NCI-H1105 (cell line): ENCODE data around the gene CRACR2B.
A peak's percentile ranks its signal among the peaks of the same experiment; 100 is the strongest.

ENCODE experiments used
- DNase-seq: peaks from one replicate; lab custom pipeline; 2025; lab: John Stamatoyannopoulos, UW

The CRACR2B gene

GRCh38 chr11:794766-795633 lies 32.7 kb upstream of the CRACR2B start:
- peak; percentile 14 for DNase-seq

GRCh38 chr11:795634-796564 lies 31.8 kb upstream of the CRACR2B start:
- DNase-seq: peak; percentile 43

- DNase-seq: no peak
These were observed 31.0 kb upstream of the CRACR2B start for GRCh38 chr11:796565-797295.

GRCh38 chr11:797296-798092 lies 30.2 kb upstream of the CRACR2B start:
- peak; percentile 90 for DNase-seq

GRCh38 chr11:798093-798713 lies 29.5 kb upstream of the CRACR2B start, which contains the start of gene SLC25A22:
TSS of gene SLC25A22 (minus strand) at chr11:798281. CDS start at chr11:795006, 3,275 bp downstream.
- DNase-seq: peak; percentile 75

GRCh38 chr11:799641-800316 lies 27.9 kb upstream of the CRACR2B start:
- no peak for DNase-seq

- no peak for DNase-seq
These were observed 27.2 kb upstream of the CRACR2B start for GRCh38 chr11:800473-800872.

GRCh38 chr11:801097-801780 lies 26.5 kb upstream of the CRACR2B start:
- no peak for DNase-seq

GRCh38 chr11:802018-802617 lies 25.6 kb upstream of the CRACR2B start:
- no peak for DNase-seq

GRCh38 chr11:802693-803466 lies 24.8 kb upstream of the CRACR2B start:
- no peak for DNase-seq

- no peak for DNase-seq
These were observed 24.3 kb upstream of the CRACR2B start for GRCh38 chr11:803467-803742.

GRCh38 chr11:803770-804598 lies 23.7 kb upstream of the CRACR2B start:
- peak; percentile 87 for DNase-seq

- peak; percentile 37 for DNase-seq
These were observed 23.1 kb upstream of the CRACR2B start for GRCh38 chr11:804599-804964.

- no peak for DNase-seq
These were observed 19.1 kb upstream of the CRACR2B start for GRCh38 chr11:808427-809286.

GRCh38 chr11:809287-810039 lies 18.3 kb upstream of the CRACR2B start, which contains the start of gene RPLP2:
TSS of gene RPLP2 (plus strand) at chr11:809967. CDS start at chr11:810235, 268 bp downstream.
- peak; percentile 96 for DNase-seq

GRCh38 chr11:810040-810567 lies 17.6 kb upstream of the CRACR2B start:
- DNase-seq: no peak
